ENCODE data around the gene TRIO. TPM values are rescaled to one million over a fixed set of nuclear protein-coding genes. Genes with fewer than 3 reads are reported as not detected.

The TRIO gene
- total RNA-seq, 1 donor from 2014 or later = 148 TPM

- Histone ChIP-seq H3K9me3 (no peaks in the 10 kb centered on the region), H3K4me3 (no peak overlapping the region), H3K36me3 (no peaks in the 10 kb centered on the region), H3K4me1 (peaks cover 6% of the 10 kb centered on the region), H3K27ac (no peak overlapping the region), H3K27me3 (no peaks in the 10 kb centered on the region)
- no peak for DNase-seq
- ATAC-seq = no peak
- intact Hi-C loops (cut with DNase I) = loop anchor here (10.0 kb wide), 1 partner anchor 96 kb away; the partner anchor contains the start of gene TRIO
- no peak for TF ChIP-seq CTCF (IDR thresholded peaks at IDR 0.05)
These were observed 98.0 kb downstream of the TRIO start for GRCh38 chr5:14241141-14241540.

- no peak for TF ChIP-seq CTCF (IDR thresholded peaks at IDR 0.05)
These were observed 99.3 kb downstream of the TRIO start for GRCh38 chr5:14242447-14242846.

GRCh38 chr5:14242871-14243383 lies 99.8 kb downstream of the TRIO start:
- Histone ChIP-seq H3K4me1 (peaks cover 6% of the 10 kb centered on the region), H3K27me3 (no peaks in the 10 kb centered on the region), H3K27ac (no peak overlapping the region), H3K36me3 (no peaks in the 10 kb centered on the region), H3K4me3 (no peak overlapping the region), H3K9me3 (no peaks in the 10 kb centered on the region)
- intact Hi-C loops (cut with DNase I) = loop anchor here (10.0 kb wide), 1 partner anchor 98 kb away; the partner anchor contains the start of gene TRIO
- no peak for TF ChIP-seq CTCF (IDR thresholded peaks at IDR 0.05)
- DNase-seq (no peak), ATAC-seq (peak; percentile 57)

More at GRCh38 chr5:14242447-14242846, 99.3 kb downstream of the TRIO start:
- no peak overlapping the region for H3K4me3 ChIP-seq
- DNase-seq (no peak), ATAC-seq (no peak)
- H3K27ac ChIP-seq = no peak overlapping the region
- peaks cover 6% of the 10 kb centered on the region for H3K4me1 ChIP-seq
- no peaks in the 10 kb centered on the region for H3K36me3 ChIP-seq
- H3K27me3 ChIP-seq = no peaks in the 10 kb centered on the region
- intact Hi-C loops (cut with DNase I) = loop anchor here (10.0 kb wide), 1 partner anchor 98 kb away; the partner anchor contains the start of gene TRIO
- H3K9me3 ChIP-seq = no peaks in the 10 kb centered on the region

GRCh38 chr5:14243766-14244165 lies 100.6 kb downstream of the TRIO start:
- intact Hi-C loops (cut with DNase I) = loop anchor here (10.0 kb wide), 1 partner anchor 99 kb away; the partner anchor contains the start of gene TRIO
- Histone ChIP-seq H3K4me3 (no peak overlapping the region), H3K27ac (no peak overlapping the region), H3K27me3 (no peaks in the 10 kb centered on the region), H3K9me3 (no peaks in the 10 kb centered on the region), H3K4me1 (peaks cover 6% of the 10 kb centered on the region), H3K36me3 (no peaks in the 10 kb centered on the region)
- DNase-seq (no peak), ATAC-seq (no peak)
- TF ChIP-seq CTCF (IDR thresholded peaks at IDR 0.05) = no peak

GRCh38 chr5:14244721-14245120 lies 101.6 kb downstream of the TRIO start:
- TF ChIP-seq CTCF (IDR thresholded peaks at IDR 0.05) = no peak
- H3K27ac ChIP-seq = no peak overlapping the region
- H3K4me1 ChIP-seq = peaks cover 6% of the 10 kb centered on the region
- no peaks in the 10 kb centered on the region for H3K27me3 ChIP-seq
- ATAC-seq (no peak), DNase-seq (no peak)
- intact Hi-C loops (cut with DNase I) = loop anchor here (10.0 kb wide), 1 partner anchor 100 kb away; the partner anchor contains the start of gene TRIO
- H3K9me3 ChIP-seq = no peaks in the 10 kb centered on the region
- H3K4me3 ChIP-seq = no peak overlapping the region
- no peaks in the 10 kb centered on the region for H3K36me3 ChIP-seq

All from upper lobe of right lung (tissue), 1 donor.